Activated CD8-positive, alpha-beta memory T cell treated with anti-CD3 and anti-CD28 coated beads for 48 hours (primary cell): ENCODE results near the gene STARD10.

Experiments
- DNase-seq, 3 experiments: peaks; one replicate each; pipeline ENCODE4 v3.0.0-alpha.2; 2020; ENCODE audit warnings: low read depth in 2 of 3, low spot score in 2 of 3

Gene STARD10

GRCh38 chr11:72747289-72747855 lies 46.5 kb downstream of the STARD10 start:
- no peak for DNase-seq

GRCh38 chr11:72746821-72747220 lies 47.0 kb downstream of the STARD10 start:
- DNase-seq: no peak

- no peak for DNase-seq
Observed at GRCh38 chr11:72745925-72746550, 47.8 kb downstream of the STARD10 start.

- DNase-seq: no peak
Observed at GRCh38 chr11:72745511-72745910, 48.3 kb downstream of the STARD10 start.

GRCh38 chr11:72744474-72744873 lies 49.4 kb downstream of the STARD10 start:
- no peak for DNase-seq

- DNase-seq: no peak
Observed at GRCh38 chr11:72743321-72744221, 50.3 kb downstream of the STARD10 start.

GRCh38 chr11:72742513-72743320 lies 51.1 kb downstream of the STARD10 start:
- DNase-seq: no peak

GRCh38 chr11:72741849-72742512 lies 51.9 kb downstream of the STARD10 start:
- DNase-seq: no peak

- no peak for DNase-seq
Observed at GRCh38 chr11:72741429-72741833, 52.4 kb downstream of the STARD10 start.

GRCh38 chr11:72740562-72741428 lies 53.1 kb downstream of the STARD10 start:
- DNase-seq: no peak

GRCh38 chr11:72740060-72740424 lies 53.8 kb downstream of the STARD10 start:
- no peak for DNase-seq

GRCh38 chr11:72739240-72740059 lies 54.4 kb downstream of the STARD10 start:
- DNase-seq: no peak

GRCh38 chr11:72738199-72739141 lies 55.4 kb downstream of the STARD10 start:
- DNase-seq: no peak

- DNase-seq: no peak
Observed at GRCh38 chr11:72737336-72737735, 56.5 kb downstream of the STARD10 start.

GRCh38 chr11:72736452-72737069 lies 57.3 kb downstream of the STARD10 start:
- DNase-seq: peak in 2 of 3 experiments; percentile 38 to 49

GRCh38 chr11:72735495-72736027 lies 58.3 kb downstream of the STARD10 start:
- DNase-seq: no peak

GRCh38 chr11:72732329-72732728 lies 61.5 kb downstream of the STARD10 start:
- no peak for DNase-seq
